ENCODE results near the gene SUMO3. TPM values are rescaled to one million over a fixed set of nuclear protein-coding genes. Genes with fewer than 3 reads are reported as not detected.

SUMO3 gene
- total RNA-seq, 2 donors from 2014 or later: 50.1 to 53.9 TPM

DNA sequence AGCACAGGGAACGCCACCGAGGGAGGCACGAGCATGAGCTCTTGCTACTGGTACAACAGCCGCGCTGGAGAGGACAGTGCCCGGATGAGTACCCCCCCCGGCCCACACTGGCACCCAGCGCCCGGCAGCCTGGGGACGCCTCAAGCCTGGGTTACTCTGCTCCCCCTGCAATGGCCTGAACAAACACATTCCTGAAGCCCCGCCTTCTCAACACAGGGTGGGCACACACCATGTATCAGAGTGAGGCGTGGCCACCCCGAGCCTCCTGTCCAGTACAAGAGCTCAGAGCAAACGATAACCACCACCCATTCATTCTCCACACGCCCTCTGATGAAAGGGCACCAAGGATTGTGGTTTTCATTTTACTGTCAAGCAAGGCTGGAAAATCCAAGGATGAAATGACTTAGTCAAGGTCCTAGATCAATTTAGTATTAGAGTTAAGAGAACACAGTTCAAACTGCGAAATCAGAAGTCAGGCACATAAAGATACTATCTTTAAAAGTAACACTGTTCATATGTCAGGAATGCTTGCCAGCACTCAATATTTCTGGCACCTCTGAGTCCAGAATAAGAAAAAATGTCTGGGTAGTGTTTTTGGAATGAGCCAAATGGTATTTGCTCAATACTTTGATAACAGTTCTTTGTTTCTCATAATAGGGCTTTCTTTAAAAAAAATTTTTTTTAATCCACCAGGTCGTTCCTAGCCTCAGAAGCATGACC is 38.3 kb downstream of the SUMO3 start:
- Mint-ChIP-seq H3K27me3 (no peaks in the 10 kb centered on the region), H3K9me3 (no peaks in the 10 kb centered on the region), H3K4me3 (no peak overlapping the region), H3K4me1 (ENCODE audit: low read depth in 2 of 2) (peaks cover 8 to 10% of the 10 kb centered on the region in 2 donors), H3K36me3 (peaks cover 7% of the 10 kb centered on the region), H3K27ac (no peak overlapping the region)
- ATAC-seq: no peak
- no peak for DNase-seq (ENCODE audit: low spot score)

DNA sequence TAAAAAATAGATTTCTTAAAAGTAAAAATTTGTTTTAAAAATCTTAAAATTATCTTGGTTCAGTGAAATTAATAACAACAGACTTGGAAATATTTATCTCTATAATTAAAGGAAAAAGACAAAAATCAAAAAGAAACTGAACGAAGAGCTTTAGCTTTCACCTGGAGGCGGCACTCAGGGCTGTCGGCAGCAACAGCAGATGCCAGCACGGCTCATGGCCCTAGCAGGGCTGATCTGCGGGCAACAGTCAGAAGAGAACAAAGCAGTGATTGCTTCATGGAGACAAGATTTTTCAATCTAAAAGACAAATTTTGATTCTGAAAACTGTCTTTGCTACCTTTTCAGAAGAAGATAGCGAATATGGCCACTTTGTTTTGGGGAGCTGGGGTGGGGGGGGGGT is 38.9 kb downstream of the SUMO3 start:
- no peak for ATAC-seq
- no peak overlapping the region for H3K4me3 Mint-ChIP-seq
- no peak for DNase-seq (ENCODE audit: low spot score)
- H3K36me3 Mint-ChIP-seq: peaks cover 9% of the 10 kb centered on the region
- H3K4me1 Mint-ChIP-seq (ENCODE audit: low read depth in 2 of 2): peaks cover 8 to 10% of the 10 kb centered on the region in 2 donors
- no peaks in the 10 kb centered on the region for H3K27me3 Mint-ChIP-seq
- no peak overlapping the region for H3K27ac Mint-ChIP-seq
- H3K9me3 Mint-ChIP-seq: no peaks in the 10 kb centered on the region

DNA sequence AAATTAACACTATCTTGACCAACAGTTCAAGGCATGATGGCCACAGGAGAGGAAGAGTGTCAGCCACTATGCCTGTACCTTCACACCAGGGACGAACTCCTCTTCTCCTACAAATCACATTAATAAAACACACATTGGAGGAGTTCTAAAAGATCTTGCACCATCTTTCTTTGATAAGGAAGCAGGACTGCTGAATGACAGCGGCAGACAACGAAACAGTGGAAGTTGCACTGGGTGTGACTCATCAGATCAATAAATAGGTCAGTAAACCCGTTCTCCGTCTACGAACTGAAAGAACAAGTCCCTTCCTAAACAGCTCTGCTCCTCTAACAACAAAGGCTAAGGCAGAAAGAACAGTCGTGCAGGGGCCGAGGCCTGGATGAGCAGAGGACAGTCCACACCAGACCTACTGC is 39.4 kb downstream of the SUMO3 start:
- ATAC-seq (no peak), DNase-seq (ENCODE audit: low spot score) (no peak)
- H3K9me3 Mint-ChIP-seq: no peaks in the 10 kb centered on the region
- no peak overlapping the region for H3K27ac Mint-ChIP-seq
- H3K4me1 Mint-ChIP-seq (ENCODE audit: low read depth in 2 of 2): peaks cover 7 to 9% of the 10 kb centered on the region in 2 donors
- no peaks in the 10 kb centered on the region for H3K27me3 Mint-ChIP-seq
- no peak overlapping the region for H3K4me3 Mint-ChIP-seq
- H3K36me3 Mint-ChIP-seq: peaks cover 9% of the 10 kb centered on the region

DNA sequence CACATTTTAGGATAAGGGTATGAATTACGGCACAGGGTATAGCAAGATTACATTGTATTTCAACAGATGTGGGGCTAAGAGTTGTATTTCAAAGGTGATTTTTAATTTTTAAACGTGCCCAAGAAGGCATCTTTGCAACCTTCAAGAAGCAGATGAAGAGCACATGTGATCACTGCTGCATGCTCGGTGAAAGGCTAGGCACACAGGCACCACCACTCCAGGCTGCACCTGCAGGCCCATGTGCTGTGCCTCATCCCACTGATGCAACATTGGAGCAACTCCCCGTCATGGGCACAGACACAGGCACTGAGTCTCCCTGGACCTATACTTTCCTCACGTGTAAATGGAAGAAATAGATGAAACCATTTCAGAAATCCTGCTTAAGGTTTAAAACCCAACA is 39.8 kb downstream of the SUMO3 start:
- Mint-ChIP-seq H3K4me1 (ENCODE audit: low read depth in 2 of 2) (peaks cover 4 to 5% of the 10 kb centered on the region in 2 donors), H3K4me3 (no peak overlapping the region), H3K9me3 (no peaks in the 10 kb centered on the region), H3K27ac (no peak overlapping the region), H3K27me3 (no peaks in the 10 kb centered on the region), H3K36me3 (peaks cover 9% of the 10 kb centered on the region)
- no peak for ATAC-seq
- no peak for DNase-seq (ENCODE audit: low spot score)

DNA sequence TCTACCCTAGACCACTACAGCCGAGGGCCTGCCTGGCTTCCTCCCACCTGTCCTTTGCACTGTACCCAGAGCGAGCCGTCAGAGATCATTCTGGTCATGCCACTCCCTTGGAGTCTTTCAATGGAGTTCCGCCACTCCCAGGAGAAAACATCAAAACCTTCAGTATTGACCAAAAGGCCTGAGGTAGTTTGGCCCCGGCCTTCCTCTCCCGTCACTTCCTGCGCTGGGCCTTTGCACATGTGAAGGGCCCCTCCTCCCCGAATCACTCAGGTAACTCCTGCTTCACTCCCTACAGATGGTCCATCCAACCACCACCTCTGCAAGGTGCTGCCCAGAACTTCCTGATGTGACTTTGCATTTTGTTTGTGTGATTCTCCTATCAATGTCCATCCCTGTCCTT is 42.9 kb downstream of the SUMO3 start:
- H3K4me1 Mint-ChIP-seq (ENCODE audit: low read depth in 2 of 2): peaks cover 0 to 4% of the 10 kb centered on the region in 2 donors
- no peaks in the 10 kb centered on the region for H3K9me3 Mint-ChIP-seq
- ATAC-seq: no peak
- no peak overlapping the region for H3K4me3 Mint-ChIP-seq
- DNase-seq (ENCODE audit: low spot score): no peak
- no peaks in the 10 kb centered on the region for H3K27me3 Mint-ChIP-seq
- H3K36me3 Mint-ChIP-seq: peaks cover 14% of the 10 kb centered on the region
- H3K27ac Mint-ChIP-seq: no peak overlapping the region

DNA sequence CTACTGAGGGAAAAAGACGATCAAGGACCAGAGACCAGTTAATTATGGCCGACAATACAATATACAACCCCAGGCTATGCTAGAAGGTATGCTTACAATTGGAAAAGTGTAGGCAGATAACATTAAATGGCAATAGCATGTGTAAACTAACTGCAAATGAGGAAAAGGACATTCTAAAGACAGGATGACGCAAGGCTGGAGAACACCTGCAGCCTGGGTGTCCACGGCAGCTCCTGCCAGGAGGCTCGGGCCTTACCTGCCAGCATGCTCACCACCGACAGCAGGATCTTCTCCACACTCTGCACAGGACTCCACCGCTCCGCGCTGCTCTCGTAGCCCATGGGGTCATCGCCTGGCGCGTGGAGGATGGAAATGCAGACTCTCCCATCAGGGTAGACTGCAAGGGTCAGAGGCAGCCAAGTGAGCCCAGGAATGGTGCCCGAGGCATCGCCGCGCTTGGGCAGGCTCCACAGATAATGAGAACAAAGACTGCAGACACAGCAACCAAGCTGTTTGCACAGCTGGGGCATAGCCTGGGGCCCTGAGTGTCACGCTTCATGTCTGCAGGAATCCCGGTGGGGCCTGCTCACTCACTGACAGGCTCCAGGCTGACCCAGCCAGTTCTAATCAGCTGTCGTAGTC is 44.5 kb downstream of the SUMO3 start:
- ATAC-seq (no peak), DNase-seq (ENCODE audit: low spot score) (no peak)
- Mint-ChIP-seq H3K4me3 (no peak overlapping the region), H3K9me3 (no peaks in the 10 kb centered on the region), H3K36me3 (peaks cover 14% of the 10 kb centered on the region), H3K27me3 (no peaks in the 10 kb centered on the region), H3K4me1 (ENCODE audit: low read depth in 2 of 2) (peaks cover 0 to 1% of the 10 kb centered on the region in 2 donors), H3K27ac (no peak overlapping the region)

DNA sequence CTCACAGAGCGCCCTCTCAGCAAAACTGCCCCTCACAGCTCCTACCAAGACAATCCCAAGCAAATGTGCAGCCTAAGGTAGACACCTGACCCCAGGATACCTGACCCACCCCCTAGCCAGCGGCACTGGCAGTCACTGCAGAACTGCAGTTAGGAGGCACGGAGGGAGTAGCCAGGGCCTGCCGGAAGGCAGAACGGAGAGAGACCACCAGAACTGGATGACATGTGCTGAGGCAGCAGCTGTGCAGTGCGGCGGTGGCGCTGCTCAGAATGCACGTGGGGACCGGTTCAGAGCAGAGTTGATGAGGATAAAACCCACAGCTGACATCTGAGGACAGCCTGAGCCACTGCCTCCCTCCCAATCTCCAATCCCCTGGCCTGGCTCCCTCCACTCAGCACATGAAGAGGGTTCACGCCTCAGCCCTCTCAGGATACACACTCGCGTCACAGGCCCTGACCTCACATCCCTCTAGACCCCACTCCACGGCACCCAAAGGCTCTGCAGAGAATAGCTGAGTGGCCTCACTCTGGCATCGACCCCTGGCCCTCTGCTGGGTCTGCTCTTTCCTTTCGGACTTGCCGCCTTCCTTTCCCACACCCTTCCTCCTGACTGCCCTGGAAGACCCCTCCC is 45.9 kb downstream of the SUMO3 start:
- no peaks in the 10 kb centered on the region for H3K27me3 Mint-ChIP-seq
- H3K4me1 Mint-ChIP-seq (ENCODE audit: low read depth in 2 of 2): no peaks in the 10 kb centered on the region
- no peak overlapping the region for H3K4me3 Mint-ChIP-seq
- DNase-seq (ENCODE audit: low spot score): no peak
- H3K36me3 Mint-ChIP-seq: peaks cover 14% of the 10 kb centered on the region
- H3K9me3 Mint-ChIP-seq: no peaks in the 10 kb centered on the region
- ATAC-seq: peak in 1 of 2 donors; percentile 48
- no peak overlapping the region for H3K27ac Mint-ChIP-seq

DNA sequence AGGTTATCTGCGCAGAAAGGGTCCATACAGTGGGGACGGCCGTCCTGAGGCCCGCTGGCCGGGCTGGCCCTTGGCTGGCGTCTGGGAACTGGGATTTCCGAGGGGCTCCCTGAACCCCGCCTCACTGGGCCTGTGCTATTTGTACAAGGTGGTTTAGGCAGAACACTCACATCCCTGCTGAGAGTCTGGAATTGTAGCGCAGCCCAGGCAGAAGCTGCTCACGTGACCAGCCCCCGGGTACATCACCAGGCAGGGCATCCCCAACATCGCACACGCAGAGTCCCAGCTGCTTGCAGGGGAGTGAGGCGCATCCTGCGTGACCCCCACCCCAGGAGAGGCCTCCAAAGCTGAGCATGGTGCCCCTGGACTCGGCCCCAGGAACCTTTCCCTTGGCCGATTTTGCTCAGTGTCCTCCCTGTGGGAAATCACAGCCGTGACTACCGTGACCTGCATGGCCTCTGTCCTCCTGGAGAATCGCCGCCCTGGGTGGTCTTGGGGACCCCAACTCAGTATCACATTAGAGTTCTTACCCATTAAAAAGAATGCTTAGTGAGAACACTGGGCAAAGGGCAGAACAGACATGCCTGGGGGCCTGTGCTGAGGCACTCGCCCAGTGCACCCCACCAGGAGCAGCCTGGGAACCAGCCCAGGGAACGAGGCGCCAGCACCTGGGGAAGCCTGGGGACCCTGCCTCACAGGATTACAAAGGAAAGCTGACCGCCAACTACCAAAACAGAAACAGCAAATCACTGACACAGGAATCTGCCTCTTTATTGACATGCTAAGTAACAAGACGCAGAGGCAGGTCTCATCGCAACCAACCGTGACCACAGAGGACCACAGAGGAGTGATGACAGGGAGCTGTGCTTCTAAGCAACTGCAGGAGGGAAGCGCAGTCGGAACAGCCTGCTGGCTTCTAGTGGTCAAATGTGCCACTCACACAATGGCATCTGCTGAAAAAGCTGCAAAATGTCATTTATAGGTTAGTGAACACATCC is 49.7 kb downstream of the SUMO3 start:
- Mint-ChIP-seq H3K4me1 (ENCODE audit: low read depth in 2 of 2) (peaks cover 9 to 10% of the 10 kb centered on the region in 2 donors), H3K9me3 (no peaks in the 10 kb centered on the region), H3K27me3 (no peaks in the 10 kb centered on the region), H3K36me3 (peaks cover 5% of the 10 kb centered on the region), H3K4me3 (no peak overlapping the region), H3K27ac (no peak overlapping the region)
- ATAC-seq: no peak
- DNase-seq (ENCODE audit: low spot score): no peak

DNA sequence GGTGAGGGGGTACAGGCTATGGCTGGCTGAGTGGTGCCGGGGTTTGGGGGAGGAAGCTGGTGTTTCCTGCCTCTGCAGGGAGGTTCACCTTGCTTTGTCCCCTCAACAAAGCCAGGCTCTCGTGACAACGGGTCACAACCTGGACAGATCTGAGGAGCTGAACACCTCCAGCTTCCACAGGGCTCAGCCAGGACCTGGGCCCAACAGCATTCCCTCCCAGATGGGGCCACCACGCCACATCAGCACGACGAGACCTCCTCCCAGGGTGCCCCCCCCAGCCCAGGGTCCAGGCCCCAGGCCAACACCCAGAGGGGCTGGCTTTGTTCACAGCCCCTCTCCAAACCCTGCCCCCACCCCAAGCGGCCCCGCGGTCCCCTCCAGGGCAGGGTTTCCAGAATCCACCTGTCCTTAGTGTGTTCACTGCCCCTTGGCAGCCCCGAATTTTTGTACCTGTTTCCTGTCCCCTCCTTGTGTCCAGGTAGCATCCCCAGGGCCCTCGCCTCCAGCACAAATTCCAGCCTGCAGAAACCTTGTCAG is 51.0 kb downstream of the SUMO3 start:
- H3K27me3 Mint-ChIP-seq: no peaks in the 10 kb centered on the region
- no peaks in the 10 kb centered on the region for H3K9me3 Mint-ChIP-seq
- H3K27ac Mint-ChIP-seq: no peak overlapping the region

DNA sequence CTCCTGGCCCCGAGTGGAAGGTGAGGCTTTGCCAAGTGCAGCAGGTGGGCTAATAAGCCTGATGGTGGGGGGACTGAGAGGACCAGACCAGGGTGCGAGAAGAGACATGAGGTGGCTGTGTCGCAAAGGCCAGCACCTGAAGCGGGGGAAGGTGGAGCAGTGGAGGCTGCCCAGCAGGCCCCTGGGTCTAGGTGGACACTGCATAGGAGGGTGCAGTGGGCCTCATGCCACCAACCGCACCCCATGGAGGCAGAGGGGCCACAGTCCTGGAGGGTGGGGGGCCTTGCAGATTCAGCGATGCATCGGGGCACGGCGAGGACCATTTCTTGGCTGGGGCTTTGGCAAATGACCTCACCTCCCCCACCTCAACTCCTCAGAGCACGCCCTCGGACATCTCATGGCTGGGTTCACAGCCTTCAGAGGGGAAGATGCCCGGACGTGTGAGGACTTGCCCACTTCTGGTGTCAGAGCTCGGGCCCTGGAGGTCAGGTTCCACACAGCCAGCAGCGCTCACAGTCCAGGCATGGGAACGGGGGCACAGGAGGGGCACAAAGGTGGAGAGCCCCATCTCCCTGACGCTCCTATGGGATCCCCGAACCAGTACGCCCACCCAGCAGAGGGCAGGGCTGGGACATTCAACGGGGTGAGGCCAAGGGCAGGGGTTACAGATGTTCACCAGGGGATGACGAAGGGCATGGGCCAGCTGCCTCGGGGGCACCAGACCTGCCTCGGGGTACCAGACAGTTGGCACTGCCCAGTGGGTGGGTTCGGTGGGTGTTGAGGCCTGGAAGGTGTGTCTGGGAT is 51.6 kb downstream of the SUMO3 start:
- Mint-ChIP-seq H3K9me3 (no peaks in the 10 kb centered on the region), H3K27ac (peak overlapping the region in 1 of 2 donors; percentile 75), H3K4me3 (no peak overlapping the region), H3K4me1 (ENCODE audit: low read depth in 2 of 2) (peaks cover 9 to 10% of the 10 kb centered on the region in 2 donors), H3K36me3 (peaks cover 4% of the 10 kb centered on the region), H3K27me3 (no peaks in the 10 kb centered on the region)
- ATAC-seq: no peak
- no peak for DNase-seq (ENCODE audit: low spot score)

More for the DNA sequence above, 51.0 kb downstream of the SUMO3 start:
- DNase-seq (ENCODE audit: low spot score): no peak
- Mint-ChIP-seq H3K4me1 (ENCODE audit: low read depth in 2 of 2) (peaks cover 9 to 10% of the 10 kb centered on the region in 2 donors), H3K4me3 (no peak overlapping the region), H3K36me3 (peaks cover 5% of the 10 kb centered on the region)
- ATAC-seq: no peak

DNA sequence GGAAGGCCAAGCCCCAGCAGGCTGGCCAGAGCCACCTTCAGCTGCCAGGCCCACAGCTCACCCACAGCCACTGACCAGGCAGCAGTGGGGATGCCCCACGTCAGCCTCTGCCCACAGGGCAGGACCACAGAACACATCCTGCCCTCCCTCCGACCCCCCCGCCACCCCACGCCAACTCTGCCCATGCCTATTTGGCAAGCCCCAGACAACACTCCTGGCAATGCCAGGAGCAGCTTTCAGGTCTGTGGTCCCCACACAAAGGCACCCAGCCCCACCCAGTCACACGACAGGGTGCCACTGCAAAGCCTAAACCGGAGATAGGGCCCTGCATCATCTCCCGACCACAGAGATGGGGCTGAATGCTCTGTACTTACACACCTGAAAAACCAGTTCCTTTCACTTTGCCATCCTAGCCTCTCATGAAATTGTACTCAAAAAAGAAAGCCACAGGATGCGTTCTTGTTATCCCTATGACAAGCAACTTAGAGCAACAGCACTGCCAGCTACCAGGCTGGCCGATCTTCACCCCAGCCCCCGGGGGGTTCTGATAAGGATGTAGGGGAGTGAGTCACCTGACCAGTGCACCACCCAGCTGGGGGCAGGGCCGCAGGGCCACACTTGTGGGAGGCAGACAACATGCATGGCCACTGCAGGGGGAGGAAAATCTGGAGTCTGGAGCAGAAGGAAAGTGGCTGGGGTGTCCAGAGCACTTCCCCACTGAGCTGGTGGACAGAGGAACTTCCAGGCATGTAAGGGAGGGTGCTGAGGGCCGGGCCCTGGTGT is 52.4 kb downstream of the SUMO3 start:
- ATAC-seq (peak; percentile 41 to 70), DNase-seq (ENCODE audit: low spot score) (no peak)
- no peak overlapping the region for H3K4me3 Mint-ChIP-seq
- peak overlapping the region in 1 of 2 donors; percentile 75 for H3K27ac Mint-ChIP-seq
- peaks cover 9 to 10% of the 10 kb centered on the region in 2 donors for H3K4me1 Mint-ChIP-seq (ENCODE audit: low read depth in 2 of 2)
- no peaks in the 10 kb centered on the region for H3K36me3 Mint-ChIP-seq
- H3K27me3 Mint-ChIP-seq: no peaks in the 10 kb centered on the region
- no peaks in the 10 kb centered on the region for H3K9me3 Mint-ChIP-seq

Data from natural killer cell treated with Interleukin-12 subunit alpha and Interleukin-12 subunit beta and Interleukin-15 and Interleukin-18, amount 100 ng/mL, for 72 hours (primary cell).